Inflammatory macrophage (primary cell): ENCODE data around the gene EFHC1.

Source experiments
- DNase-seq, 2 donors: peaks; one replicate each; pipeline ENCODE4 v3.0.0-alpha.2; 2020 to 2022

EFHC1 gene

DNA sequence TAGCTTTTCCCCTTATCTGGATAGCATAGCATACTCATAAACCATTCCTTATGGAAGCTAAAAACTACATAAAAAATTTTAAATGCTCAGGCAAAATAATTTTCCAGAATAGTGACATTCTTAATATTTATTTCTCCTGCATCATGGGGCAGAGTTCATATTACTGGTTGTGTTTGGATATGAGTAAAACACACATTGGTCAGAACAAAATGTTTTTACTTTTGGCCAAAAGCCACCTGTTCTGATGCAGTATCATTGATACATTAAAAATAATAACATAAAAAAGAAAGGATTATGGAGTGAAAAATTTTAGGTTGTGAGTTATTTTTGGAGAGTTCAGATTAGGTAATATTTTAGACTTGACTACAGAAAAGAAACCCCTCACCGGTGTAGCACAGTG is 123.1 kb downstream of the EFHC1 start:
- DNase-seq = no peak

DNA sequence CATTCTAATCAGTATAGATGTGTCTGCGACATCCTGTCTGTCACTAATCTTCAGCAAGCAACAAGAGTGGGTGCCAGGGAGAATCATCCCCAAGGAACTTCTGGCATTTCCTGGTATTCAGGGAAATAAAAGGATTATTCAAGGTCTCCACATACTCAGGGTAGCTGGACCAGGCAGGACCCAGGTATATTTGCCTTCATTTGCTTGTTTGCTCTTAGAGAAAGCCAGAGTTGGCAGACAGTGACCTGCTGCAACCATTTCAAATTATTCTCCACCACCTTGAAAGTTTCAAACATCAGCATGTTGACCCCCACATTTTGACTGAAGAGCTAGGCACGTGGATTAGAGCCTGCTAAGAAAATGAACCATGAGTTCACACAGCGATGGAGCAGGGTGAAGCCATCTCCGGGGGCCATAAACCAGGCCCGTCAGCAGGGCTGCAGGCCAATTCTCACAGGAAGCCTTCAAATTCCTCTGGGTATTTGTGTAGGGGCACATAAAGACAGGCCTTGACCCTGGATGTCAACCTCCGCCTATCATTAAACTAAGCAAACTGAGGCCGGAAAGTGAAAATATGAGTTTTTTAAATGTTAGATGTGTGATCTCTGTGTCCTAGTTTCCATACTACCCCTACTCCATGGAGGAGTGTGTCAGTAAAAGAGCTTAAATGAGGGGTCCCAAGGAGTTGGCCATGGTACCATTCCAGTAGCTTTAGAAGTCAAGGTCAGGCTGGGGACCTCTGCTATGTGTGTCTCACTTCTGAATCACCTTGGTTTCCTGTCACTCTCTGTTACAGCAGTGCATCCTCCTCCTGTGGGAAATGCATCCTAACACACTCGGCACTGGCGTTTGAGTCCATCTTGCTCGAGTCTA is 123.8 kb downstream of the EFHC1 start:
- no peak for DNase-seq

DNA sequence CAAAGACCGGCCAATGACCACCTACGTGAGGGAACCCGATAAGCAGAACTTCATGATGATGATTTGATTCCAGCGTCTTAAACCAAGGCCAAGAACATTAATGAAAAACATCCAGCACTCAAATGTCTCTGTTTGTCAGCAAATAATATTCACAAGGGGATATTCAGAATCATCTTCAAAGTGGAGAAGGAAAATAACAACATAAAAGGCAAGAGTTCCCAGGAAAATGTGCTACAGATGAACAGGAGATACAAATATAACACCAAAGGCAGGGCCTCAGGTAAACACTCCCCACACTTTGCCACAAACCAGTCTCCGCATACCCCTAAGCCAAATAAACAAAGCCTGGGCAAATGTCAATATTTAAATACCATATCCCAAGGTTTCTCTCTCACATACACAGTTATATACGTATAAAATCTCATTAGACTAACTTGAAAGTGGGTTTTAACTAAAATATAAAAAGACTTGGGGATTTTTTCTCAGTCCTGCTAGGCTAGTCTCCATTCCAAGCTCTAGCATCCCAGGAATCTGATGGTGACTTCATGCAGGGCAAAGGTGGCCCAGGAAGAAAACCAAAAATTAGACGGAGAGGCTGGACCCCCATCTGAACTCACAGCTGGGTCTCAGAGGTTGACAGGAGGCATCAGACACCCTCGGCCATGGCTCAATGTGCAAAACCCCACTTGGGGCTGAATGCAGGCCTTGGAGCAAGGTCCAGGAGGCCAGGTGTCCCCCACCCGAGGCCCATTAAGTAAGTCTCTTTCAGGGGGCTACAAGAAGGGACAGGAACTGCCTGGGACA is 124.7 kb downstream of the EFHC1 start:
- no peak for DNase-seq

DNA sequence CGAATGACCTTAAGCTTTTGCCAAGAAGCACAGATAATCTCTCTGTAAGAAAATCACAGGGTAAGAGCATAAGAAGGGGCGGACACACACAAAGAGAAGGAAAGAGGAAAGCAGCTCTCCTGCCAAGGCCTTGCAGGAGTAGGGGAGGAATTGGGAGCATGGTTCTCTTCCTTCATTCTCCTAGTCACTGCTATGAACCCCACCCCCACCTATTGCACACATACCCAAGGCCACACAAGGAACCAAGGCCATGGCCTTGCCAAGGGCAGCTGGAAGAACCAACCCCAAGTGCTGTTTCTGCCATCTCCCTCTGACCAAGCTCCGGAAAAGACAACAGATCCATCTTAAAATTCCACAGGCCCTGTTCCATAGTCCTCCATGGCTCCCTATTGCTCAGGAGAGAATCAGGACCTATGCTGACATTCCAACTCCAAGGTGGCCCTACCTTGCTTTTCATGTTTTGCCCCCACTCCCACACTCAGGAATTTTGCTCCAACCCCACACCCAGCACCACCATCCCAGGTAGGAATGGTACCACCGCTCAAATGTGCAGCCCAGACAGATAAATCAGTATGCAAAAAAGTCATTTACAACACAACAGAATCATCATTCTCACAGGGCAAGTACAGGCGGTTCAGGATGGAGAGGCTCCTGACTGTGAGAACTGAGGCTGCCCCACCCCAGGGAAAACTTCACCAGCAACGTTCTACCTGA is 125.4 kb downstream of the EFHC1 start:
- no peak for DNase-seq

DNA sequence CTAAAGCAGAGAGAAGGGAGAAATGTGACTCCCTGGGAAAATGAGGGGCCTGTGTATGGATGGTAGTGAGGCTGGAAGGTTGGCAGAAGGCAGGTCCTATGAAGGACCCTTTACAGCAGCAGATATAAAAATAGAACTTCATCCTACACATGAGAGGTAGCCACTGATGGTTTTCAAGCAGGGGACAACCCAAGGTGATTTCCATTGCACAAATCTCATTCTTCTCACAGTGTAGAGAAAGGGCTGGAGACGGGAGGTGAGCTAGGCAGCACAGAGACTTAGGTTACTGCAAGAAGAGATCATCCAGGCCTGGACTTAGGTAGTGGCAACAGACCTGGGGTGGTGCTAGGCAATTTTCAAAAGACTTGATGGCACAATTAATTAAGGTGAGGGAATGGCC is 126.0 kb downstream of the EFHC1 start:
- no peak for DNase-seq

DNA sequence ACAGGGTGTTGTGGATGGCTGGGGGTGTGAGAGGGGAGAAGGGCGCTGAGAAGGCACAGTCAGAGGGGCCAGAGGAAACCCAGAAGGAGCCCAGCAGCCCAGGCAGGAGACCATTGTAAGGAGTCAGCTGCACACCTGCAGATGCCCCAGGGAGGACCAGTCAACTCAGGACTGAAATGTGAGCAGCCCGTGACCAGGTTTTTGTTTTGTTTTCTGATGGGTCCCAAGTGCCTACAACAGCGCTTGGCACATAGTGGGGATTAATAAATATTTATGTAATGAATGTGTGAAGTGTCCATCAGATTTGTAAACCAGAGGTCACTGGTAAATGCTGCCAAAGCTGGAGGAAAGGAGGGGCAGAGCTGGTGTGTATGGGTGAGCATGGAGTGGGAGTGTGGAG is 126.5 kb downstream of the EFHC1 start:
- no peak for DNase-seq

DNA sequence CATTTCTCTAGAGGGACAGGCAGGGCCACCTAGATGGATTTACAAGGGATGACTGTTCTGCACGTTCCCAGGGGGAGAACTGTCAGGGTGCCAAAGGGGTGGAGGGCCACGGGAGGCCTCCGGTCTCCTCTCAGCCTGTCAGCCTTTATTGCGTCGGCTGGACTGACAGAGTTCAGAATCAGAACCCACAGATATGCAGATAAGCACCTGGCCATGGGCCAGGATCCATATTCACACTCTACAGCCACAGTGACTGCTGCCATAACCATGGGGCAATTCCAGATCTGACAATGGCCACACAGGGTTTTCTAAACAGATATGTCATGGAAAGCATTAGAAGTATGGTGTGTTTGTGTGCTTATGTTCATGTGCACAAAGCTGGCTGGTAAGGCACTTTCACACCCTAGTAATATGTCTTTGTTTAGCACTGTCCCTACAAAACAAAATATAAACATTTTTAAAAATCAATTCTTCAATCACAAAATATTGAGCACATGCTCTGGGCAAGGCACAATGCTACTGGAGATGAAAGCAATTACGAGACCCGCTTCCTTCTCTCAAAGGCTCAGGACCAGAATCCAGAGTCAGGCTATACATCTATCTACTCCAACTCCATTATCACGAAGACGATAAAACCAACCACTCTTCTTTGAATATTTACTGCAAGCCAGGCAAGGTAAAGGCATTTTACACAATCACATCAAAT is 127.7 kb downstream of the EFHC1 start:
- DNase-seq = no peak

DNA sequence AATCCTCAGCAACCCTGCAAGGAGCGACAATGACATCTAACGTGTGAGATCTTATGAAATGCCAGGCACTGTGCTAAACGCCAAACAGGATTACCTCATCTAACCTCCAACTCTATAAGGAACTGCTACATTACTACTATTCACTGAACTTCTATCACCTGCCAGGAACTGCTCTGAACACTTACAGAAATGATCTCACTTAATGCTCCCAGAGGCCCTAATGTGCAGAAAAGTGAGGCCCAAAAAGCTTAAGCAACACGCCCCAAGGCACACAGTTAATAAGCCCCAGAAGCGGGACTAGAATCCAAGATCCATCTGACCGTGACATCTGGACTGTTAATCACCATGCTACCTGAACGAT is 128.2 kb downstream of the EFHC1 start:
- no peak for DNase-seq

DNA sequence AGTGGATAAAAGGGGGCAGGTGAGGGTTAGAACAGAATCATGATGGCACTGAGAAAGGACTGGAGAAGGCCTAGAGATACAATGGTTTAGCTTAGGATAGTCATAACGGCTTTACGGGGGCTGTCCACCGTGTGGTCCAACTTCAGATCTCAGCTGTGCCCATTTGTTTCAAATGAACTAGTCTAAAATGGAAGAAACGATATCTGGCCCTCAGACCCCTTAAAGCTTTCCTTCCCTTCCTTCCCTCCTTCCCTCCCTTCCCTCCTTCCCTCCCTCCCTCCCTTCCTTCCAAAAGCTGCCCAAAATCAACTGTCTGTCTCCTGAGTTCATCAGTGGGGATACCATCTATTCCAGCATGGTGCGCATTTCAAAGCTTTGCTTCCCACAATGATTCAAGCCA is 128.9 kb downstream of the EFHC1 start:
- DNase-seq = no peak

DNA sequence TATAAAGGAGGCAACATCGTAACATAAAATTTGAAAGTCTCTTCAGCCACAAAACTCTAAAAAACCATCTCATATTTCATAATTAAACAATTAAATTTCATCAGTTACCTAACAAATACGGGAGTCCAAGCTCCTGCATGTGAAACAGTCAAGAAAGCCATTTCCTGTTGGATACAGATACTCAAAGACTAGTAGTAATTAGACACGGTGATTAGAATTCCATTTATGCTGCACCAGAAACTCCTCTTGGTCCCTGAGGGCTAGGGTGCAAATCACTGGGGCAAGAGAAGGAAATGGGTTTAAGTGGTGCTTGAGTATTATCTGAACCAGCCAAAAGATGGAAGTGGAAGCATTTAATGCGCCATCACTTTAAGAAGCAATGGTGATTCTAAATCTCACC is 129.3 kb downstream of the EFHC1 start:
- no peak for DNase-seq

DNA sequence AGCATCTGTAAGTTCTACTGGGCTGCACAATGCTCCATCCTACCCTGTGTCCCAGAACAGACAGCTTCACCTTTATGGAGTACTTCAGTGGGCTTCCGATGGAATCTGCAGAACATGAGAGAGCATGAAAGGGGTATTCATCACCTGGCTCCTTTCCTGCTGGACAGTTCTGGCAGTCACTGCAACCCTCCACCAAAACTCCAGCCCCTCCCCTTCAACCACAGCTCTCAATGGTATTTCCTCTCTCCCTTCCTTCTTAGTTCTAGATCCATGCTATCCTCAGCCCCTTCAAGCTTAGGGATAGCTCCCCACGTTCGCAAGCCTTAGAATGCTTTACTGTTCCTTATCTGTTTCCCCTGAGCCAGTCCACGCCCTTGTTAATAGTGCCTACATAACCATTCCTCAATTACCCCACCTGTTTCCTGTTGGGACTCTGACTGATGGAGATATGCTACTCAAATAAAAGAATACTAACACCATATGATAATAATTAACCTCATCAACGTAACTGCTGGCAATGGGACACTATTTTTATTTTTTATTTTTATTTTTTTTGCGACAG is 130.0 kb downstream of the EFHC1 start:
- DNase-seq = no peak

DNA sequence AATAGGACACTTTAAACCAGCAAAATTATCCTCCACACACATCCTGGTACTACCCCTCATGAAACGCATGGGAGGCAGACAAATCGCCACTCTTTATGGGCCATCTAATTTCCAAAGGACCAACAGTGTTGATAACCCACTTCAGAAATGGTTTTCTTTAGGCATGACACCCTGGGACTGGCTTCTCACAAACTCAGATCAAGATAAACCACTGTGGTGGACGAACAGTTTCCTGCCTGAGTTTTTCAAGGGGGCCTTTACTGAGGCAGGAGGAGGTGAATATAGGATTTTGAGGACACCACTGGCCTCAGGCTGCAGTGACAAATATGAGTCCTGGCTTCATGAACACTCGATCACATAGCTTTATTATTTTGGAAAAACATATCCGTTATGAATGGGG is 130.7 kb downstream of the EFHC1 start:
- no peak for DNase-seq

DNA sequence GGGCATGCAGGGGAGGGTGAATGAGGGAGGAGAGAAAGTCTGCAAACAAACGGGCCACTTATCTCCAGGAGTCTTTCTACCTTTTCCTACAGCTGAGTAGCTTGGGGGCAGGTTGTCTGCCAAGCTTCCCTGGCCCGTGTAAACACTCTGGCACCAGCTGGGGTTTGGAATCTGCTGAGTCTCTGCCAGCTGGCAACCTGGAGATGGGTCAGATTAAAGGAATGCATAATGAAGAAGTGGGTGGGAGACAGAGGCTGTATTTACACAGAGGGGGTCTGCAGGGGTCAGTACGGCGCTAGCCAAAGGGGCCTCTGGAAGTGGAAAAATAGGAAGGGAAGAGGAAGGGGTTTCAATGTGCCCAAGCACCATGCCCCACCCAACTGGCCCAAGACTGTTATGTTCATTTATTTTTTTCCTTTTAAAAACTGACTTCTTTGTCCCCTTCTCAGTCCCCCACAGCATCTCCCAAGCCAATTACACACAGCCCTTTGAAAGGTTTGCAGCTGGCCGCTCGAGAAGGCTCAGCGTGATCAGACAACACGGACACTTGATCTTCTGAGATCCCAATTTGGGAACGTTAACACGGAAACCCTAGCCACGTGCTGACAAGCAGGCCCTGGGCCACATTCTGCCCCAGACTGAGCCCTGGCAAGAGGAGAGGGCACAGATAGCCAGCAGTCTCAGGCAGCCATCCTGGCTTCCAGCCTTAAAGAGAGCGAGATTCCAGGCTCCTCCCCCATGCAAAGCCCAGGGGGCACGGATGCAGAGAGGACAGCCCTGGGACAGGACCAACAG is 131.5 kb downstream of the EFHC1 start:
- no peak for DNase-seq

DNA sequence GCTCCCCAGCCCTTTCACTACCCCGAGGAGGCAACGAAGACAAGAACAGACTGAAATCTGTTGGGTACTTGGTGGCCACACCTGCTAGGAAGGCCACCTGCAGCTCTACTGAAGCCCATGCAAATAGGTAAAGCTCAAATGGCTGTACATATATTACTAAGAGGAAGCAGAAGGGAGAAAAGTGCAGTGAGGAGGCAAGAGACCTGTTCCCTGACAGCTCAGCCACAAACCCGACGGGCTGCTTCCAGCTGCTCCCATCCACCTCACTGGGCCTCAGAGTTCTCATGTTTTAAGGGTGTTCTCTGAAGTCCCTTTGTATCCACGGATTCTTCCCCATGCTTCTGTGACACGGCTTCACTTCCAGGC is 132.1 kb downstream of the EFHC1 start:
- DNase-seq = no peak

DNA sequence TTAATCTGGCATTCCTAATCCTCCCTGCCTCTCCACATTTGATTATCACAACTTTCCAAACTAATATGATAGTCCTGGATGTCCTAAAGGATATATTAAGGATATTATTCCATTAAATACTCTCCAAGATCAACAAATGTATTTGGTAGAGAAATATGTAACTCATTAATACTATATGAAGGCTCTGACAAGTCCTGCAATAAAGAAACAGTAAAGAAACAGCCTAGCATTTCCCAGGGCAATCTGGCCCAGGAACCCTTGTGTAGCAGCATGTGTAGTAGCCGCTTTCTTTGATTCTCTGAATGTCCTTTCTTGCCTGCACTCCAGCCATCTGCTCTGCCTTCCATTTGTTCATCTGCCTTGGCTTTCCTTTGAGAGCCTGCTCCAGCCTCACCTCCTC is 133.0 kb downstream of the EFHC1 start:
- DNase-seq = no peak

DNA sequence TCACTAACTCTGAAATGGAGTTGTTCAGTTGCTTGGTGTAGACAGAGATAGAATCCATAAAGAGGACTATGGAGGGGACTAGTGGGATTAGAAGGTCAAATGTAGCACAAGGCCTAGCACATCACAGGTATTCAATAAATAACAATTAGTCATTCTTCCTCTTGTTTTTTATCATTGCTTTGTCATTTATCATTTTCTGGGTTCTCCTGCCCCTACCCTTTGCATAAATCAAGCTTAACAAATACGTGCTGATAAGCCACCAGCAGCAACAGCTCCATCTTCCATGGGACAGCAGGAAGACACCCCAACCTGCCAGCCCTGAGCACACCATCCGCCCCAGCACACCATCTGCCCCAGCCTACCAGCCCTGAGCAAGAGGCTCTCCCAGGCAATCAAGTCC is 133.6 kb downstream of the EFHC1 start:
- DNase-seq = no peak

DNA sequence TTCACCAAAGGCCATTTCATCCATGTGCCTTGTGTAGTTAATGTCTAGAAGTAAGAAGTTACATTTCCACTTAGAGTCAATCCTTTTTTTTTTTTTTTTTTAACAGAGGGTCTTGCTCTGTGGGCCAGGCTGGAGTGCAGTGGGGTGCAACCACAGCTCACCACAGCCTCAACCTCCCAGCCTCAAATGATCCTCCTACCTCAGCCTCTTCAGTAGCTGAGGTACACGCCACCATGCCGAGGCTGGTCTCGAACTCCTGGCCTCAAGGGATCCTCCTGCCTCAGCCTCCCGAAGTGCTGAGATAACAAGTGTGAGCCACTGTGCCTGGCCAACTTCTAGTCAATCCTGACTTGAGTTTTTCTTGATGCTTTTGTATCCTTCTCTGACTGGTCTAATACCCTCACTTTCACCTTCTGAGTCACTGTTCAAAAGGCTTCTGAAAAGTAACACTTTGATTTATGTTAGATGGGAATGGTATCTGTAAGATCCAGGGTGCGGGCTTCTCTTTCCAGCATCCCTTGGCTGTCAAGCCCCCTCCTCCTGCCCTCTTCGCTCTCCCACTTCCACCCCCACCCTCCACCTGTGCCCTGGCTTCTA is 134.6 kb downstream of the EFHC1 start:
- DNase-seq = no peak

DNA sequence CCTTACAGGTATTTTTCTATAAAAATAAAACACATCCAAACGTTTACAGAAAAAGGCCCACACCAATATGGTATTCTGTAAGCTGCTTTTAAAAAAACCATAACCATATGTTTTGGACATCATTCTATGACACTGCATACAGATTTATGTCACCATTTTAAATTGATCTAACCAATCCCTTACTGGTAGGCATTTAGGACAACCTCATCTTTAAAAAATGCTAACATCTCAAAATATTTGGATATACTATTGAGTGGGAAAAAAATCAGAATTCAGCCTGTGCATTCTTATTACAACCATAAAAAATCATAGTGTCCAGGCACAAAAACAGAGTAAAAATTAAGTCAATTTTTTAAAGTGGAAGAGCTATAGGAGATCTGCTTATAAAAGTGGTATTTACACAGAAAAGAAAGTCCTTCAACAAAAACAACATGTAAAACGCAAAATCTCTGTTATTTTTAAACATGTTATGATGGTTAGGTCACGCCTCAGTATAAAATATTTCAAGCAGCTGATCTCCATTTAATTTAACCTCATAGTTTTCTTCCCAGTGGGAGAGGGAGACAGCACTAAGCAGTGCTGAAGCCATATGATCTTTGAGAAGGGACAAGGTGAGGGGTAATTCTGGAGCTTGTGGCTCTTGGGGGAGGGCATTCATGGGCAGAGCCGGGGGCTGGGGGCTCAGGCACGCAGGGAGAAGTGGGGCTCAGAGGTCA is 135.5 kb downstream of the EFHC1 start:
- DNase-seq = no peak

DNA sequence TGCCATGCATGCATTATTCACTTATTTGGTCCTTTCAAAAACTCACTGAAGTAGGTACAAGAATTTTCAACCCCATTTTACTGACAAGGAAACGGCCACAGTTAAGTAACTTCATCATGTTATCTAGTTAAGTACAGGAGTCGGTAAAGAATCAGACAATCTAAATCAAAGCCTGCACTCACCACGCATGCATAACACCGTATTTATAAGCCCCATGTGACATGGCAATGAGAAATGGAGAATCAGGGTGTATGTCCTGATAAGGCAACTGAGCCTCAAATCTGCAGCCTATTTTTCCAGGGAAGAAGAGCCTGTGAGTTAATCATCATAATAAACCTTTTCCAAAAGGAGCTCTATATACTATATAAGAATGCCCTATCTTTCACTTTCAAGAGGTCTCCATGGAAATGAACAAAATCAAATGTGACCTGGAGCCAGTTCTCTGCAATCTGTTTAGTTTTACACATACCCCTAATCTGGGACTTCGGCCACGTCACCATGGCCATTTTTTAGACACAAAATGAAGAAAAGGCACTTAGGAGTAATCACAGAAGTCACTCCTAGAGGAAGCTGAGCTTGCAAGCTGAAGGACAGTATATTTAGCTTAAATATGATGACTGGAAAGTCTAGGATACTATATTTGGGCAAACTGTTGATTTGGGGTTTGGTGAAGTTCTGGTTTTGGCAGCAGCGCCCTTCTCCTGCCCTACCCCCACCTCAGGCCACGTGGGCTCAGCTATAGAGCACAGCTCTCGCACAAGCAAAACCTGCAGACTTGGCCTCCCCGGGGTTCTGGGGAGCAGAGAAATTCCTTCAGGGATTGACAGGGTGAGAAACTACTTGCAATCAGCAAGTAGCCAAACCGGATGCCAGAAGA is 137.5 kb downstream of the EFHC1 start:
- DNase-seq = no peak
